K562 (cell line): ENCODE measurements around the gene CDH20. TPM values are rescaled to one million over a fixed set of nuclear protein-coding genes. Genes with fewer than 3 reads are reported as not detected.

ENCODE experiments used
- CEBPB ChIP-seq: fragments of 450-650 bp; IDR thresholded peaks from 2 replicates; pipeline ENCODE4 v1.6.1; 2016; ENCODE audit warnings: missing genetic modification characterization, missing compliant biosample characterization
- GATA2 ChIP-seq: sonication (generic); formaldehyde crosslinking; IDR thresholded peaks from 2 replicates; pipeline ENCODE4 v1.4.0; 2020; ENCODE audit warnings: mild to moderate bottlenecking, missing genetic modification reagents
- POU5F1 ChIP-seq: fragments of 150-350 bp; IDR thresholded peaks from 2 replicates; pipeline ENCODE4 v1.6.1; 2014; ENCODE audit warnings: borderline replicate concordance, low read length, low read depth, mild to moderate bottlenecking; ENCODE audit not compliant: partially characterized antibody
- ZNF551 ChIP-seq: fragments of 250-450 bp; sonication (Bioruptor Pico); IDR thresholded peaks from 2 replicates; pipeline ENCODE4 v1.5.0; 2021; ENCODE audit warnings: mild to moderate bottlenecking, moderate library complexity
- polyA plus RNA-seq, 8 experiments: library from polyadenylated mRNA; depleted of rRNA in 4 of 8; stranded (reverse) in 5 of 8; unstranded in 3 of 8; fragments of >200 nt; fragmentation: Nextera tagmentation in 2 of 8; fragmentation: Illumina TruSeq in 1 of 8; extraction: Ambion mirVana in 2 of 8; extraction: Trizol in 1 of 8; gene quantifications; 2 replicates each; pipeline versions ENCODE4 v1.2.1 to v1.2.3, GENCODE V29; 2011 to 2014; ENCODE audit warnings: inconsistent platforms in 1 of 8, missing spikeins in 1 of 8
- total RNA-seq, 7 experiments: library from RNA; depleted of rRNA in 6 of 7; stranded (reverse); fragments of >200 nt in 6 of 7; fragmentation: Illumina TruSeq in 2 of 7; extraction: Trizol in 2 of 7; gene quantifications; 2 replicates each; pipeline versions ENCODE4 v1.2.1 to v1.2.3, GENCODE V29; 2011 to 2021; ENCODE audit warnings: low replicate concordance in 1 of 7
- TF ChIP-seq, protein P1 (sequence below): fragments of 450-650 bp; IDR thresholded peaks from 2 replicates; pipeline ENCODE4 v1.6.1; 2016; ENCODE audit warnings: low read depth

CDH20 gene
- total and polyA plus RNA-seq, 9 of the 15 experiments (the other 6 are each of a cell fraction or from before 2014, with no cell fraction given), result not detected

DNA sequence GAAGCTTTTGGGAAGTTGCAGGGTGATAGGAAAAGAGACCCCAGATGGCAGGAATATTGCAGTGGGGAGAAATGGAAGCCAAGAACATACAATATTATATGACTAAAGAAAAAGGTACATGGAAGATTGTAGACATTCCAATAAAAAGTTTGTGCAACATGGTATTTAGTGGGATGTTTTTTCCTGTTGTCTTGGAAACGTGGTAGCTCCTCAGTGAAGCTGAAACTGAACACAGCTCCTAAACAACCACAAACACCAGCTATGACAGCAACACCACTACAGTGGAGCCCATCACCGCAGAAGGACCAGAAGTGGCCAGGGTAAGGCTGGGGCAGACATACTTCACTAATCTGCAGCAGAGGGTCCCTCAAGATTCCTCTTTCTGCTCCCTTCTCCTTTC lies 246.8 kb downstream of the CDH20 start (continued):
- TF ChIP-seq, protein P1, sequence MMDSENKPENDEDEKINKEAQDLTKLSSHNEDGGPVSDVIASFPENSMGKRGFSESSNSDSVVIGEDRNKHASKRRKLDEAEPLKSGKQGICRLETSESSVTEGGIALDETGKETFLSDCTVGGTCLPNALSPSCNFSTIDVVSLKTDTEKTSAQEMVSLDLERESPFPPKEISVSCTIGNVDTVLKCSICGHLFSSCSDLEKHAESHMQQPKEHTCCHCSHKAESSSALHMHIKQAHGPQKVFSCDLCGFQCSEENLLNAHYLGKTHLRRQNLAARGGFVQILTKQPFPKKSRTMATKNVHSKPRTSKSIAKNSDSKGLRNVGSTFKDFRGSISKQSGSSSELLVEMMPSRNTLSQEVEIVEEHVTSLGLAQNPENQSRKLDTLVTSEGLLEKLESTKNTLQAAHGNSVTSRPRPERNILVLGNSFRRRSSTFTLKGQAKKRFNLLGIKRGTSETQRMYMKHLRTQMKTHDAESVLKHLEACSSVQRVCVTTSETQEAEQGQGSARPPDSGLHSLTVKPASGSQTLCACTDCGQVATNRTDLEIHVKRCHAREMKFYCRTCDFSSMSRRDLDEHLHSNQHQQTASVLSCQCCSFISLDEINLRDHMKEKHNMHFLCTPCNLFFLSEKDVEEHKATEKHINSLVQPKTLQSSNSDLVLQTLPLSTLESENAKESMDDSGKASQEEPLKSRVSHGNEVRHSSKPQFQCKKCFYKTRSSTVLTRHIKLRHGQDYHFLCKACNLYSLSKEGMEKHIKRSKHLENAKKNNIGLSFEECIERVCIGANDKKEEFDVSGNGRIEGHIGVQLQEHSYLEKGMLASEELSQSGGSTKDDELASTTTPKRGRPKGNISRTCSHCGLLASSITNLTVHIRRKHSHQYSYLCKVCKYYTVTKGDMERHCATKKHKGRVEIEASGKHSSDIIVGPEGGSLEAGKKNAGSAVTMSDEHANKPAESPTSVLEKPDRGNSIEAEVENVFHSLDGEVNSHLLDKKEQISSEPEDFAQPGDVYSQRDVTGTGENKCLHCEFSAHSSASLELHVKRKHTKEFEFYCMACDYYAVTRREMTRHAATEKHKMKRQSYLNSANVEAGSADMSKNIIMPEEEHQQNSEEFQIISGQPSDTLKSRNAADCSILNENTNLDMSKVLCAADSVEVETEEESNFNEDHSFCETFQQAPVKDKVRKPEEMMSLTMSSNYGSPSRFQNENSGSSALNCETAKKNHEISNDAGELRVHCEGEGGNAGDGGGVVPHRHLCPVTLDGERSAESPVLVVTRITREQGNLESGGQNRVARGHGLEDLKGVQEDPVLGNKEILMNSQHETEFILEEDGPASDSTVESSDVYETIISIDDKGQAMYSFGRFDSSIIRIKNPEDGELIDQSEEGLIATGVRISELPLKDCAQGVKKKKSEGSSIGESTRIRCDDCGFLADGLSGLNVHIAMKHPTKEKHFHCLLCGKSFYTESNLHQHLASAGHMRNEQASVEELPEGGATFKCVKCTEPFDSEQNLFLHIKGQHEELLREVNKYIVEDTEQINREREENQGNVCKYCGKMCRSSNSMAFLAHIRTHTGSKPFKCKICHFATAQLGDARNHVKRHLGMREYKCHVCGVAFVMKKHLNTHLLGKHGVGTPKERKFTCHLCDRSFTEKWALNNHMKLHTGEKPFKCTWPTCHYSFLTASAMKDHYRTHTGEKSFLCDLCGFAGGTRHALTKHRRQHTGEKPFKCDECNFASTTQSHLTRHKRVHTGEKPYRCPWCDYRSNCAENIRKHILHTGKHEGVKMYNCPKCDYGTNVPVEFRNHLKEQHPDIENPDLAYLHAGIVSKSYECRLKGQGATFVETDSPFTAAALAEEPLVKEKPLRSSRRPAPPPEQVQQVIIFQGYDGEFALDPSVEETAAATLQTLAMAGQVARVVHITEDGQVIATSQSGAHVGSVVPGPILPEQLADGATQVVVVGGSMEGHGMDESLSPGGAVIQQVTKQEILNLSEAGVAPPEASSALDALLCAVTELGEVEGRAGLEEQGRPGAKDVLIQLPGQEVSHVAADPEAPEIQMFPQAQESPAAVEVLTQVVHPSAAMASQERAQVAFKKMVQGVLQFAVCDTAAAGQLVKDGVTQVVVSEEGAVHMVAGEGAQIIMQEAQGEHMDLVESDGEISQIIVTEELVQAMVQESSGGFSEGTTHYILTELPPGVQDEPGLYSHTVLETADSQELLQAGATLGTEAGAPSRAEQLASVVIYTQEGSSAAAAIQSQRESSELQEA, result no peak
- TF ChIP-seq ZNF551 (CRISPR knock-in tag) (no peak), GATA2 (CRISPR knock-in tag) (no peak), CEBPB (no peak), POU5F1 (no peak)
